OCI-LY1 (cell line): ENCODE results near the gene FOXP3.

Experiments
- EZH2 ChIP-seq: fragments of 200-600 bp; sonication (generic), shearing (Covaris generic); IDR thresholded peaks from 2 replicates; pipeline ENCODE4 v1.8.0; 2017; ENCODE audit warnings: borderline replicate concordance, mixed run types, mild to moderate bottlenecking, antibody characterized with exemption, low read length, moderate library complexity, mixed read lengths
- TF ChIP-seq, protein P1 (sequence below): fragments of 200-600 bp; sonication (generic), shearing (Covaris generic); IDR thresholded peaks from 2 replicates; pipeline ENCODE4 v1.5.1; 2017; ENCODE audit warnings: mild to moderate bottlenecking, antibody characterized with exemption, low read length, moderate library complexity, mixed read lengths

DNA sequence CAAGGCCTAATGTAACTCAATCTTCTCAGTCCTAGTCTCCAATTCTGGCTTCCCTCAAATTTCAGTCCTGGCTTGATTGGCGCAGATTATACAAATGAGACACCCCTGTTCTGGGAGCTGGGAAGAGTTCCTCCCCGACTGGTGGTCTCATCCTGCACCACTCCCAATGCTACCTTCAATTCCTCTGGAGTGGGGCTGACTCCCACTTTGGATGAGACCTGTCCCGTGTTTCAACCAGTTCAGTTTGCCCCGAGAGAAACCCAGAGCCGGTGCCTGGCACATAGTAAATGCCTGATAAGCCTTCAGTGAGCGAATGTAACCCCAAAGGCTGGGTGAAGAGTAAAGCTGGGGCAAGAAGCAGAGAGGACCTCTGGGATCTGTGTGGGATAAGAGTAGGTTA is 60.5 kb downstream of the FOXP3 start:
- TF ChIP-seq, protein P1, sequence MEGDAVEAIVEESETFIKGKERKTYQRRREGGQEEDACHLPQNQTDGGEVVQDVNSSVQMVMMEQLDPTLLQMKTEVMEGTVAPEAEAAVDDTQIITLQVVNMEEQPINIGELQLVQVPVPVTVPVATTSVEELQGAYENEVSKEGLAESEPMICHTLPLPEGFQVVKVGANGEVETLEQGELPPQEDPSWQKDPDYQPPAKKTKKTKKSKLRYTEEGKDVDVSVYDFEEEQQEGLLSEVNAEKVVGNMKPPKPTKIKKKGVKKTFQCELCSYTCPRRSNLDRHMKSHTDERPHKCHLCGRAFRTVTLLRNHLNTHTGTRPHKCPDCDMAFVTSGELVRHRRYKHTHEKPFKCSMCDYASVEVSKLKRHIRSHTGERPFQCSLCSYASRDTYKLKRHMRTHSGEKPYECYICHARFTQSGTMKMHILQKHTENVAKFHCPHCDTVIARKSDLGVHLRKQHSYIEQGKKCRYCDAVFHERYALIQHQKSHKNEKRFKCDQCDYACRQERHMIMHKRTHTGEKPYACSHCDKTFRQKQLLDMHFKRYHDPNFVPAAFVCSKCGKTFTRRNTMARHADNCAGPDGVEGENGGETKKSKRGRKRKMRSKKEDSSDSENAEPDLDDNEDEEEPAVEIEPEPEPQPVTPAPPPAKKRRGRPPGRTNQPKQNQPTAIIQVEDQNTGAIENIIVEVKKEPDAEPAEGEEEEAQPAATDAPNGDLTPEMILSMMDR = no peak
- TF ChIP-seq EZH2 = no peak
